NAMALWA (cell line): ENCODE measurements around the gene GPT2.
"Not testable (repeated sequence)": the region's sequence is repeated elsewhere in the genome, so short reads cannot be mapped to it uniquely, and the experiment has no call there.

ENCODE experiments used
- DNase-seq: peaks from one replicate; pipeline ENCODE4 v3.0.0-alpha.2; 2015; ENCODE audit warnings: low spot score

Gene GPT2

DNA sequence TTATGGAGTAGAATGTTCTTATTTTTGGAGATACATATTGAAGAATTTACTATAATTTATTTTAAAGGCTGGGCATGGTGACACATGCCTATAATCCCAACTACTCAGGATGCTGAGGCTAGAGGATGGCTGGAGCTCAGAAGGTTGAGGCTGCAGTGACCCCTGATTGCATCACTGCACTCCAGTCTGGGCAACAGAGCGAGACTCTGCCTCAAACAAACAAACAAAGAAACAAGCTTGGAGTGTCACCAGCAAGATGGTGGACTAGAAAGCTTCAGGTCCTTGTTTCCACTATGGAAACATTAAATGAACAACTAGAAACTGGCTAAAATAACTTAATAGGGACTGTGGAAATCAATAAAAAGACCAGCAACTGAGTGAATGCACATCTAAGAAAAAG is 17.9 kb upstream of the GPT2 start:
- no peak for DNase-seq

GRCh38 chr16:46867486-46867885 is 16.7 kb upstream of the GPT2 start:
- not testable (repeated sequence) for DNase-seq

DNA sequence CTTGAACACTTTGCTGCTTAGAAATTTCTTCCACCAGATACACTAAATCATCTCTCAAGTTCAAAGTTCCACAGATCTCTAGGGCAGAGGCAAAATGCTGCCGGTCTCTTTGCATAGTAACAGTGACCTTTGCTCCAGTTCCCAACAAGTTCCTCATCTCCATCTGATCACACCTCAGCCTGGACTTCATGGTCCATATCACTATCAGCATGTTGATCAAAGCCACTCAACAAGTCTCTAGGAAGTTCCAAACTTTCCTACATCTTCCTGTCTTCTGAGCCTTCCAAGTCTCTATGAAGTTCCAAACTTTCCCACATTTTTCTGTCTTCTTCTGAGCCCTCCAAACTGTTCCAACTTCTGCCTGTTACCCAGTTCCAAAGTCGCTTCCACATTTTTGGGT is 15.3 kb upstream of the GPT2 start:
- not testable (repeated sequence) for DNase-seq

DNA sequence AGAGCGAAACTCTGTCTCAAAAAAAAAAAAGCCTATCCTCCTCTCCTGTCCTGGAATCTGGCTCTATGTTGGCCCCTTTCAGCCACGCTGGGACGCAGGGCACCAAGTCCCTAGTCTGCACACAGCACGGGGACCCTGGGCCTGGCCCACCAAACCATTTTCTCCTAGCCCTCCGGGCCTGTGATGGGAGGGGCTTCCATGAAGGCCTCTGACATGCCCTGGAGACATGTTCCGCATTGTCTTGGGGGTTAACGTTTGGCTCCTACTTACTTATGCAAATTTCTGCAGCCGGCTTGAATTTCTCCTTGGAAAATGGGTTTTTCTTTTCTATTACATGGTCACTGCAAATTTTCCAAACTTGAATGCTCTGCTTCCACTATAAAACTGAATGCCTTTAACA is 12.6 kb upstream of the GPT2 start:
- DNase-seq: no peak

- no peak for DNase-seq
These were observed 11.0 kb upstream of the GPT2 start for GRCh38 chr16:46873201-46873600.

DNA sequence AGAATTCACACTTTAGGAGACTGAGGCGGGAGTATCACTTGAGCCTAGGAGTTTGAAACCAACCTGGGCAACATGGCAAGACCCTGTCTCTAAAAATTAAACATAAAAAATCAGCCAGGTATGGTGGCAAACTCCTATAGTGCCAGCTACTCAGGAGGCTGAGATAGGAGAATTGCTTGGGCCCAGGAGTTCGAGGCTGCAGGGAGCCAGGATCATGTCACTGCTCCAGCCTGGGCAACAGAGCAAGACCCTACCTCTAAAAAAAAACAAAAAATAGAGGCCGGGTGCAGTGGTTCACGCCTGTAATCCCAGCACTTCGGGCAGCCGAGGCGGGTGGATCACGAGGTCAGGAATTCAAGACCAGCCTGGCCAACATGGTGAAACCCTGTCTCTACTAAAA is 8.9 kb upstream of the GPT2 start:
- no peak for DNase-seq

DNA sequence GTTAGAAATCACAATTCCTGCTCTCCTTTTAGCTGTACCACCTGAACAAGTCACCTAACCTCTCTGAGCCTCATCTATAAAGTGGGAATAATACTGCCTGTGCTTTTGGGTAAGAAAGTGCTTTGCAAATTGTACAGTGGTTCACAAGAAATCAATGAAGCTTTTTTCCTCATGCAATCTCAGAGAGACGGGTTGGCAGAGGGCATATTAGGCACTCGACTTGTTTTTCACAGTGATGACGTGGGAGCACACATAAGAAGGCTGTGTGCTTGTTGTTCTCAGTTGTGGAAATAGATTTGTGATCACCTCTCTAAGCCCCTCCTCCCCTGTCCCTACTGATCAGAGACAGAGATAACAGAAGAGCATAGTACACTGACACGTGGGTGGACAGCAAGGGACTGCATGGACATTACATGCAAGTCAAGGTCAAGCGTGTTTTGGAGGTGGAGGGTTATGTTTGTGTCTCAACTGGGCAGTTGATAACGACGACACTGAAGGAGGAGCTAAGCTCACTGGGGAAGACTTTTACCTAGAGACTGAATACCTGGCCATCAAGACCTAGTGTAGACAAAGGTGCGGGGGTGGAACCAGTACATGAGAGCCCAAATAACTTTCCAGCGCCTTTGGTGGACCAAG is 1.7 kb upstream of the GPT2 start:
- DNase-seq: no peak

DNA sequence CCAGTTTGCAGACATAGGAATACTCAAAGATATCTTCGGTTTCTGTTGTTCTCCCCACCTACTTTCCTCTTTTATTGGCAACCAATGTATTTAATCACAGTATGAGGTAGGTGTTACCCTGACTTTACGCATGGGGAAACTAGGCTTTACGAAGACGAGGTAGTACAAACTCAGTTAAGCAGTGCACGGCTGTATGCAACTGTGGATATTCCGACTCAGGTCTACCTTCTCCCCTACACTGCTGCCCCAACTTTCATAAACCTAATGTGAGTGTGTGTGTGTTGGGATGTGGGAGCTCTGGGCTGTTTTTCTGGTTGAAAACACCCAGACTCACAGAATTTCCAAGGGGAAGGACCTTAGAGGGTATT is 1.2 kb upstream of the GPT2 start:
- DNase-seq: peak; percentile 17

DNA sequence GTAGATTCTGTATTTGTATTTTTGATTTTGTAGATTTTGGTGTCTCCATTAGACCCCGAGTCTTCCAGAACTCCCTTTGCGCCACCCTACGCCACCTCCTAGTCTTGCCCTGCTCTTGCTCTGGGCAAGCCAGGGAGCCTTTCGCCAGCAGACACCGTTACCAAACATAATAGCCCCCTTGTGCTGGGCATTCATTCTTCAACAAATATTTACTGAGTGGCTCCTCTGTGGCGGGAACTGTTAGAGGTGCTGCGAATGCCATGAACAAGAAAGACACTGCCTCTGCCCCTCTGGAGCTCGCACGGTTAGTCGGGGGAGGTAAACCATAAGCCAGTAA is 841 bp upstream of the GPT2 start:
- no peak for DNase-seq

- DNase-seq: peak; percentile 37
These were observed 541 bp downstream of the GPT2 start for GRCh38 chr16:46884513-46885293.

- no peak for DNase-seq
These were observed 2.0 kb downstream of the GPT2 start for GRCh38 chr16:46885960-46886763.

DNA sequence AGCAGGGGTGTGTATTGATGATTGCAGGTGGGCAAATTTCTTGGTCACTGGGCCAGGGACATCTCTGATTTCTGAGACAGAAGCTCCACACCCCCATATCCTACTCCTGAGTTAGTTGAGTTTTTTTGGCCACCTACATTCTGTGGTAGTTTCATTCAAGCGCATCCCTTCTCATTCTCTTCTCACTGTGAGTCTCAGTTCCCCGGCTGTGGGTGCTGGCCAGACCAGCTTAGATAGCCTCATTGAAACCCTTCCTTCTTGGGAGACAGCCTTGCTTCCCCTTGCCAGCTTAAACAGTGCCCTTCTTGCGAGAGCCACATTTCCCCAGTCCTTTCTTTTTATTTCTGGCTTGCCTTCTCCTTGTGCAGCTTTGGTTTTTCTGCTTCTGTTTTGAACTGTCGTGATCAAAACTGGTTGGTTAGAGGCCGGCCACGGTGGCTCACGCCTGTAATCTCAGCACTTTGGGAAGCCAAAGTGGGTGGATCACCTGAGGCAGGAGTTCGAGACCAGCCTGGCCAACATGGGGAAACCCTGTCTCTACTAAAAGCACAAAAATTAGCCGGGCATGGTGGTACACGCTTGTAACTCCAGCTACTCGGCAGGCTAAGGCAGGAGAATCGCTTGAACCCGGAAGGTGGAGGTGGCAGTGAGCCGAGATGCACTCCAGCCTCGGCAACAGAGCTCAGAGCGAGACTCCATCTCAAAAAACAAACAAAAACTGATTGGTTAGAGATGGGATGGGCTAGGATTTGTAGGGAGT is 2.8 kb downstream of the GPT2 start:
- no peak for DNase-seq

DNA sequence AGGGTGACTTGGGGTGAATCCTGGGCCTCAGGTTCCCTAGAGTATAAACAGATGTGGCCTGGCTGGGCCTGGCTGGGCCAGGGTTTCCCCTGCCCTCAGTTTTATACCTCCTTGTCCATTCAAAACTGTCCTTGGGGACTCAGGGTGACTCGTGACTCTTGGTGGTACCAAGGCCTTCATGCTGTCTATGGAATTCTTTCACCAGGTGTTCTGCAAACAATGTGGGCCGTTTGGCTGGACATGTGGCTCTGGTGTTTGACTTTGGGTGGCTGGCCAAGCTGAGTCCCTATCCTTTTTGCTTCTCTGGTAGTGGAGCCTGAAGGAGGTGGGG is 3.3 kb downstream of the GPT2 start:
- no peak for DNase-seq

DNA sequence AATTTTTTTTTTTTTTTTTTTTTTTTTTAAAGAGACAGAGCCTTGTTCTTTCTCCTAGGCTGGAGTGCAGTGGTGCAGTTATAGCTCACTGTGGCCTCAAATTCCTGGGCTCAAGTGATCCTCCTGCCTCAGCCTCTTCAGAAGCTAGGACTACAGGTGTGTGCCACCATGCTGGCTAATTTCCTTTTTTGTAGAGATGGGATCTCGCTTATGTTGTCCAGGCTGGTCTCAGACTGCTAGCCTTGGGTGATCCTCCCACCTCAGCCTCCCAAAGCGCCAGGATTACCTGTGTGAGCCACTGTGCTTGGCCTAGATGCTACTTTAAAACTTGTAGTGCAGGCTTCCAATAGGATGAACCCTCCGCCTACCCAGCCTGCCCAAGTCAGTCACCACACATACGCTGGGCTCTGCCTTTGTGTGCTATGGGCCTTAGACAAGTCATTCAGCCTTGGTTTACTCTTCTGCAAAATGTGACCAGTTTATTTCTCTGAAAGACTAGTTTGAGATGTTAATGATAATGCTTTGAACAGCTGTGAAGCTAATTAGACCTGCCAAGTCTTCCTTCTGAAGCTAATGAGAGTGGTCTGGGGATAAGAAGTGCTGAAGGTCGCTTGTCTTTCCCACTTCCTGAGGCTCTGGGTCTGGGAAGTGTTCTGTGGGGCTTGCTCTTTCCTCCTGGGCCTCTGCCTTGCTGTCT is 5.2 kb downstream of the GPT2 start:
- DNase-seq: no peak

GRCh38 chr16:46889942-46890300 is 5.8 kb downstream of the GPT2 start:
- DNase-seq: peak; percentile 25

DNA sequence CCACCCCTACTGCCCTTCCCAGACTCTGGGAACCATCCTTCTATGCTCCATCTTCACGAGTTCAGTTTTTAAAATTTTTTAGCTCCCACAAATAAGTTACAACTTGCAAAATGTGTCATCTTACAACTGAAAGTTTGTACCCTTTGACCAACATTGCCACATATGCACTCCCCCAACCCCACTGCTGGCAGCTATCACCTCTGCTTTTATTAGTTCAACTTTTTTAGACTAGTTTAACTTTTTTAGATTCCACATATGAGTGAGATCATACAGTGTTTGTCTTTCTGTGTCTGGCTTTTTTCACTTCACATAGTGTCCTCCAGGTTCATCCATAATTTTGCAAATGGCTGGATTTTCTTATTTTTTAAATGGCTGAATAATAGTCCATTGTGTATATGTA is 7.7 kb downstream of the GPT2 start:
- DNase-seq: no peak

- no peak for DNase-seq
These were observed 10.0 kb downstream of the GPT2 start for GRCh38 chr16:46894036-46894672.

DNA sequence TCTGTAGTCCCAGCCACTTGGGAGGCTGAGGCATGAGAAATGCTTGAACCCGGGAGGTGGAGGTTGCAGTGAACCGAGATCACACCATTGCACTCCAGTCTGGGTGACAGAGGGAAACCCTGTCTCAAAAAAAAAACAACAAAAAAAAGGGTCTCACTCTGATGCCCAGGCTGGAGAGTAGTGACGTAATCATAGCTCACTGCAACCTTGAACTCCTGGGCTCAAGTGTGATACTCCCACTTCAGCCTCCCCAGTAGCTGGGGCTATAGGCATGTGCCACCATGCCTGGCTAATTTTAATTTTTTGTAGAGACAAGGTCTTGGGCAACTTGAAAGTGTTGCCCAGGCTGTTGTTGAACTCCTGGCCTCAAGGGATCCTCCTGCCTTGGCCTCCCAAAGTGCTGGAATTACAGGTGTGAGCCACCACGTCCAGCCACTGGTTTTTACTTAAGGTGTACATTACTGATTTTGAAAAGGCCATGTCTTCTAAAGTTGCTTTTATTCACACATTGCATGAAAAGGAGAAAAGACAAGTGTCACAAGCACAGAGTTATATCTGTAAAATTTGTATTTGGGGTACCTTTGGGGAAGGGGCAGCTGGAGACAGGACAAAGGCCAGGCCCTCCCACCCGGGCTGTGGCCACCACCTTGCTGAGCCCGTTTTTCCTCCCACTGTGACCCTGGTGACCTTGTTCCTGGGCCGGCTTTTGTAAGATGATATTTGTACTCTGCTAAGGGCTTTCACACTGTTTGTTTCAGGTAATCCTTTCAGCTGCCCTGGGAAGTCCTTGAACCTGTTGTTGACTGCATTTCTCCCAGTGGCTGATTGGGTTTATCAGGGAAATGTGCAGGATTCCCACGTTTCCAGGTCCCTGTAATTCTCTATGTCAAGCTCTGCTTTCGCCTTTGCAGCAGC is 11.5 kb downstream of the GPT2 start:
- DNase-seq: no peak

- no peak for DNase-seq
These were observed 12.3 kb downstream of the GPT2 start for GRCh38 chr16:46896314-46896968.

- no peak for DNase-seq
These were observed 13.3 kb downstream of the GPT2 start for GRCh38 chr16:46897471-46897870.
